Trophoblast cell (in vitro differentiated cells and primary cell): Measurements from ENCODE around the gene NUTM2E.
"Not testable (repeated sequence)": the region's sequence is repeated elsewhere in the genome, so short reads cannot be mapped to it uniquely, and the experiment has no call there.

Source experiments
- DNase-seq, 2 donors: peaks; one replicate each; pipeline ENCODE4 v3.0.0-alpha.2; 2016
- H2AFZ ChIP-seq: 2 replicates; pipeline ENCODE4 v1.6.1; 2013; ENCODE audit warnings: low read length, moderate library complexity, mild to moderate bottlenecking; ENCODE audit not compliant: insufficient read depth, poor library complexity
- H2AK5ac ChIP-seq: 2 replicates; pipeline ENCODE4 v1.6.1; 2013; ENCODE audit warnings: mild to moderate bottlenecking, low read length
- H2BK120ac ChIP-seq: 2 replicates; pipeline ENCODE4 v1.6.1; 2013; ENCODE audit warnings: low read length, mild to moderate bottlenecking, moderate library complexity; ENCODE audit not compliant: insufficient read depth, poor library complexity
- H2BK12ac ChIP-seq: 2 replicates; pipeline ENCODE4 v1.6.1; 2013; ENCODE audit warnings: mild to moderate bottlenecking, low read length, moderate library complexity
- H2BK5ac ChIP-seq: 2 replicates; pipeline ENCODE4 v1.6.1; 2013; ENCODE audit warnings: low read length, low read depth, moderate library complexity, mild to moderate bottlenecking; ENCODE audit not compliant: poor library complexity
- H3K14ac ChIP-seq: 2 replicates; pipeline ENCODE4 v1.6.1; 2013; ENCODE audit warnings: mild to moderate bottlenecking, low read length
- H3K18ac ChIP-seq: 2 replicates; pipeline ENCODE4 v1.6.1; 2013; ENCODE audit warnings: mild to moderate bottlenecking, low read length
- H3K23ac ChIP-seq: 2 replicates; pipeline ENCODE4 v1.6.1; 2013; ENCODE audit warnings: low read length
- H3K27ac ChIP-seq: 2 replicates; pipeline ENCODE4 v1.5.1; 2013; ENCODE audit warnings: low read depth, mild to moderate bottlenecking, inconsistent platforms, low read length, moderate library complexity
- H3K27me3 ChIP-seq: 2 replicates; pipeline ENCODE4 v1.6.1; 2013; ENCODE audit warnings: inconsistent platforms, mild to moderate bottlenecking, low read length, moderate library complexity; ENCODE audit not compliant: insufficient read depth
- H3K36me3 ChIP-seq, 2 experiments: 1 replicate in 1 of 2; 2 replicates in 1 of 2; pipeline ENCODE4 v1.6.1; 2013; ENCODE audit warnings: low read length in 2 of 2, mild to moderate bottlenecking in 2 of 2, moderate library complexity in 1 of 2; ENCODE audit not compliant: insufficient read depth in 2 of 2, control insufficient read depth in 1 of 2
- H3K4ac ChIP-seq: 2 replicates; pipeline ENCODE4 v1.6.1; 2013; ENCODE audit warnings: low read depth, mild to moderate bottlenecking, low read length, moderate library complexity
- H3K4me1 ChIP-seq, 2 experiments: 1 replicate in 1 of 2; 2 replicates in 1 of 2; pipeline ENCODE4 v1.6.1; 2013; ENCODE audit warnings: low read length in 2 of 2, mild to moderate bottlenecking in 2 of 2, moderate library complexity in 1 of 2; ENCODE audit not compliant: insufficient read depth in 2 of 2, control insufficient read depth in 1 of 2
- H3K4me2 ChIP-seq: 2 replicates; pipeline ENCODE4 v1.6.1; 2013; ENCODE audit warnings: inconsistent platforms, mild to moderate bottlenecking, low read length, moderate library complexity
- H3K4me3 ChIP-seq: 2 replicates; pipeline ENCODE4 v1.5.1; 2013; ENCODE audit warnings: mild to moderate bottlenecking, low read depth, low read length, inconsistent platforms
- H3K79me1 ChIP-seq: one replicate; pipeline ENCODE4 v1.6.1; 2013; ENCODE audit warnings: low read length
- H3K79me2 ChIP-seq: 2 replicates; pipeline ENCODE4 v1.6.1; 2013; ENCODE audit warnings: low read length, mild to moderate bottlenecking; ENCODE audit not compliant: control insufficient read depth, insufficient read depth, poor library complexity
- H3K9ac ChIP-seq: 2 replicates; pipeline ENCODE4 v1.6.1; 2013; ENCODE audit warnings: mild to moderate bottlenecking, low read length
- H3K9me3 ChIP-seq: 2 replicates; pipeline ENCODE4 v1.6.1; 2013; ENCODE audit warnings: low read depth, mild to moderate bottlenecking, control low read depth, inconsistent platforms, low read length; ENCODE audit not compliant: insufficient read depth
- H4K12ac ChIP-seq: 2 replicates; pipeline ENCODE4 v1.6.1; 2013; ENCODE audit warnings: low read depth, mild to moderate bottlenecking, low read length, moderate library complexity
- H4K8ac ChIP-seq: 2 replicates; pipeline ENCODE4 v1.6.1; 2013; ENCODE audit warnings: low read depth, mild to moderate bottlenecking, low read length, moderate library complexity
- H4K91ac ChIP-seq: one replicate; pipeline ENCODE4 v1.6.1; 2013; ENCODE audit warnings: low read depth, mild to moderate bottlenecking, low read length, moderate library complexity
- WGBS: extraction: QIAGEN DNeasy Blood & Tissue Kit; methylation state at CpG from one replicate; pipeline ENCODE4 v1.1.7; 2013; ENCODE audit warnings: missing lambda C conversion rate; ENCODE audit not compliant: insufficient read length, insufficient coverage; ENCODE audit errors: extremely low coverage; 5-methylcytosine and 5-hydroxymethylcytosine counted together

The NUTM2E gene

DNA sequence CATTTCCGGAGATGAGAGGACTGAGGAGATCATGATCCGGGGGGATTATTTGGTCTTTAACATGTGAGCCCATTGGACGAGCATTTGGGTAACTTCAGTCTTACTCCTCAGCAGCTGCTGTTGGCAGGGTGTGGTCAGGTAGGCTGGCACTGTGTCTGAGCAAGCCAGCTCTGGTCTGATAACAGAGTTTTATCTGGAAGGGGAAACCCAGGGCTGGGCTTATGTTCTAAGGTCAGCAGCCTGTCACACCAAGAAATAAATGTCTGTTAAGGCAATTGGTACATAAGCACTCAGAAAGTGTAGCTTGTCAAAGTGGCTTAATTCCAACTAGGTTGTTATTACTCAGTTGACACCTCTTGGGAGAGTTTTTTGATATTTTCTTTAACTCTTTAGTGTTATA lies 45.0 kb upstream of the NUTM2E start:
- not testable (repeated sequence) for H3K79me2 ChIP-seq, H3K18ac ChIP-seq, H3K27me3 ChIP-seq, H2BK5ac ChIP-seq, H2BK120ac ChIP-seq, DNase-seq, H4K91ac ChIP-seq, H4K12ac ChIP-seq, H2AK5ac ChIP-seq, H3K4me2 ChIP-seq, H4K8ac ChIP-seq, H3K4me1 ChIP-seq, H2BK12ac ChIP-seq, H3K4me3 ChIP-seq, H3K36me3 ChIP-seq, H3K14ac ChIP-seq, H3K79me1 ChIP-seq, H3K27ac ChIP-seq, H3K4ac ChIP-seq, H3K9ac ChIP-seq, H3K9me3 ChIP-seq, H2AFZ ChIP-seq, H3K23ac ChIP-seq
- no CpG with 5 or more reads among the region's 3 CpGs for WGBS

DNA sequence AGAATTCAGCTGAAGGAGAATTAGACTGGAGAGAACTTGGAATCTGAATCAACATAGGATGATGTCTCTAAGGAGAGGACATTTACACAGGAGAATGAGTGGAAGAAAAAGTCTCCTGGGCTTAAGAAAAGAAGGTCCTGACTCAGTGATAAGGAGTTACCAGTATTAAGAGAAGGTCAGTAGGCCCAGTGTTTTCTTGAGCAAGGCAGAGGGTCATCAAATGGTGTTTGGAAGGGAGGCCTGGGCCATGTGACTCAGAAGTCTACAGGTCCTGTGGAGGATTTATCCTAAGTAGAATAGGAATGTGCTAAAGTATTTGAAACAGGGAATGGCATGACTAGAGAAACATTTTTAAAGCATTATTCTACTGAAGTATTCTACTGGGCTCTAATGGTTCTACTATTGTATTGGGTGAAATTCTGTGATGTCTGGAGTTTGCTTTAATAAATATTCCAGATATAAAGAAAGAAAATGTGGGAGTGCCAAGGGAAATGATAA lies 39.0 kb upstream of the NUTM2E start:
- not testable (repeated sequence) for H2BK12ac ChIP-seq, H2BK120ac ChIP-seq, H3K18ac ChIP-seq, H3K79me2 ChIP-seq, H4K8ac ChIP-seq, H3K9me3 ChIP-seq, H3K23ac ChIP-seq, DNase-seq, H3K4me3 ChIP-seq, H3K4me1 ChIP-seq, H3K27ac ChIP-seq, H2BK5ac ChIP-seq, H2AFZ ChIP-seq, H3K9ac ChIP-seq, H3K14ac ChIP-seq, H3K36me3 ChIP-seq, H4K91ac ChIP-seq, H4K12ac ChIP-seq, H3K79me1 ChIP-seq, H3K4me2 ChIP-seq, H3K27me3 ChIP-seq, H2AK5ac ChIP-seq, H3K4ac ChIP-seq

DNA sequence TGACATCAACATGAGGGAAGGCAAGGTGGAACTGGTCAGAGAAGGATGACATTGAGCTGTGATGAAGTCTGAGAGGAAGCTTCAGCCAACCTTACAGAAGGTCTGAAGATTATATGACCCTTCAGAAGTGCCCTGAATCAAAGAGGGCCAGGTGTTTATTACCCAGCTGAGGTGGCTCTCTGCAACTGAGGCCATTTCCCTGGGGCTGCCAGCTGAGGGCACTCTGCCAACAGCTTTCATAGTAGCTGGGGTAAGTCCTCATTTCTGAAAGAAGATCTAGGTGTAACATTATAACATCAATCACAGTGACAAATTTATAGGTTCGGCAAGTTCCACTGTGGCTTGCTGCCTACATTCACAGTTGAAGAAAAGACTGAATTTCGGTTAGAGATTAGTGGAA lies 37.2 kb upstream of the NUTM2E start:
- not testable (repeated sequence) for H3K4me2 ChIP-seq, H3K4me1 ChIP-seq, H3K79me1 ChIP-seq, H2BK120ac ChIP-seq, H2BK12ac ChIP-seq, H2AK5ac ChIP-seq, H2BK5ac ChIP-seq, H4K8ac ChIP-seq, H3K79me2 ChIP-seq, H3K4me3 ChIP-seq, H4K91ac ChIP-seq, H3K4ac ChIP-seq, H3K27ac ChIP-seq, H3K27me3 ChIP-seq, H3K9me3 ChIP-seq, H3K36me3 ChIP-seq, DNase-seq, H3K23ac ChIP-seq, H4K12ac ChIP-seq, H2AFZ ChIP-seq, H3K18ac ChIP-seq, H3K9ac ChIP-seq, H3K14ac ChIP-seq
- no CpG with 5 or more reads among the region's 2 CpGs for WGBS

DNA sequence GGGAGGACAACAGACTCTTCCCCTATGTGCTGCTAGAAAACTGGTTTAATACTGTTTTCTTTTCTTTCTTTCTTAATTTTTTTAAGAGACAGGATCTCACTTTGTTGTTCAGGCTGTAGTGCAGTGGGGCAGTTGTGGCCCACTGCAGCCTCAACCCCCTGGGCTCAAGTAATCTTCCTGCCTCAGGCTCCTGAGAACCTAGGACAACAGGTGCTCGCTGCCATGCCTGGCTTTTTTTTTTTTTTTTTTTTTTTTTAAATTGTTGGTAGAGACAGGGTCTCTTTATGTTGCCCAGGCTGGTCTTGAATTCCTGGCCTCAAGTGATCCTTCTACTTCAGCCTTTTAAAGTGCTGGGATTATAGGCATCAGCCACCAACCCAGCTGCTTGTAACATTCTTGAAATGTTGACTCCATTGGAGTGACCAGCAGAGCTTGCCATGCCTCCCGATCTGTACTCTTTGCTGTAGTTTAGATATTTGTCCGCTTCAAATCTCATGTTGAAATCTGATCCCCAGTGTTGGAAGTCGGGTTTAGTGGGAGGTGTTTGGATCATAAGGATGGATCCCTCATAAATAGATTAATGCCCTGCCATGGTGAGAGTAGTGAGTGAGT lies 34.5 kb upstream of the NUTM2E start:
- H2BK5ac ChIP-seq, H3K14ac ChIP-seq, DNase-seq, H3K18ac ChIP-seq, H3K27ac ChIP-seq, H3K4me2 ChIP-seq, H3K9me3 ChIP-seq, H3K36me3 ChIP-seq, H2BK12ac ChIP-seq, H3K79me1 ChIP-seq, H2AFZ ChIP-seq, H3K4me1 ChIP-seq, H4K8ac ChIP-seq, H3K23ac ChIP-seq, H3K9ac ChIP-seq, H3K4ac ChIP-seq, H4K12ac ChIP-seq, H3K4me3 ChIP-seq, H3K27me3 ChIP-seq, H2BK120ac ChIP-seq, H4K91ac ChIP-seq, H2AK5ac ChIP-seq, H3K79me2 ChIP-seq: not testable (repeated sequence)
- no CpG with 5 or more reads among the region's 4 CpGs for WGBS
